HepG2 (cell line): ENCODE results near the gene FAM234A. TPM values are rescaled to one million over a fixed set of nuclear protein-coding genes. Genes with fewer than 3 reads are reported as not detected.

Experiments
- ELK4 ChIP-seq: sonication (generic); formaldehyde crosslinking; IDR thresholded peaks from 2 replicates; pipeline ENCODE4 v1.9.0; 2021; ENCODE audit warnings: missing genetic modification reagents, borderline replicate concordance
- ETV5 ChIP-seq: IDR thresholded peaks from 2 replicates; pipeline ENCODE4 v1.6.1; 2018; ENCODE audit warnings: missing biosample characterization, missing genetic modification reagents, inconsistent platforms, borderline replicate concordance
- GATAD1 ChIP-seq: IDR thresholded peaks from 2 replicates; pipeline ENCODE4 v1.6.1; 2016; ENCODE audit warnings: missing genetic modification reagents, missing compliant biosample characterization
- HIVEP1 ChIP-seq: sonication (generic); formaldehyde crosslinking; IDR thresholded peaks from 2 replicates; pipeline ENCODE4 v1.4.0; 2020; ENCODE audit warnings: mild to moderate bottlenecking, missing genetic modification reagents
- MAF1 ChIP-seq: sonication (generic); formaldehyde crosslinking; IDR thresholded peaks from 2 replicates; pipeline ENCODE4 v1.5.0; 2020; ENCODE audit warnings: missing genetic modification reagents, borderline replicate concordance
- MTF1 ChIP-seq: sonication (generic); formaldehyde crosslinking; IDR thresholded peaks from 2 replicates; pipeline ENCODE4 v1.5.0; 2020; ENCODE audit warnings: missing genetic modification reagents
- POGZ ChIP-seq: sonication (generic); formaldehyde crosslinking; IDR thresholded peaks from 2 replicates; pipeline ENCODE4 v1.4.0; 2020; ENCODE audit warnings: mild to moderate bottlenecking, missing genetic modification reagents
- RBM39 ChIP-seq: fragments of 200-400 bp; formaldehyde crosslinking; IDR thresholded peaks from one replicate; pipeline ENCODE4 v1.6.1; 2018; ENCODE audit warnings: antibody characterized with exemption, mild to moderate bottlenecking, low read depth, low read length; ENCODE audit not compliant: poor library complexity, severe bottlenecking
- RERE ChIP-seq: IDR thresholded peaks from 2 replicates; pipeline ENCODE4 v1.6.1; 2016; ENCODE audit warnings: low read depth, missing genetic modification reagents, missing compliant biosample characterization
- REXO4 ChIP-seq: sonication (generic); formaldehyde crosslinking; IDR thresholded peaks from 2 replicates; pipeline ENCODE4 v1.8.0; 2022; ENCODE audit warnings: missing genetic modification reagents, mild to moderate bottlenecking, borderline replicate concordance
- SIN3B ChIP-seq: fragments of 150-350 bp; IDR thresholded peaks from 2 replicates; pipeline ENCODE4 v1.6.1; 2014; ENCODE audit warnings: low read length
- ZBTB46 ChIP-seq: sonication (generic); formaldehyde crosslinking; IDR thresholded peaks from 2 replicates; pipeline ENCODE4 v1.4.0; 2020; ENCODE audit warnings: mild to moderate bottlenecking, missing genetic modification reagents, borderline replicate concordance
- ZKSCAN5 ChIP-seq: sonication (generic); formaldehyde crosslinking; IDR thresholded peaks from 2 replicates; pipeline ENCODE4 v1.5.1; 2020; ENCODE audit warnings: mild to moderate bottlenecking, missing genetic modification reagents
- ZNF616 ChIP-seq: sonication (generic); formaldehyde crosslinking; IDR thresholded peaks from 2 replicates; pipeline ENCODE4 v1.5.0; 2020; ENCODE audit warnings: low read depth, mild to moderate bottlenecking, missing genetic modification reagents
- ZSCAN31 ChIP-seq: sonication (generic); formaldehyde crosslinking; IDR thresholded peaks from 2 replicates; pipeline ENCODE4 v1.5.0; 2020; ENCODE audit warnings: low read depth, mild to moderate bottlenecking, missing genetic modification reagents
- polyA plus RNA-seq, 8 experiments: library from polyadenylated mRNA; depleted of rRNA in 3 of 8; stranded (reverse) in 7 of 8; unstranded in 1 of 8; fragments of >200 nt; fragmentation: Illumina TruSeq in 4 of 8; extraction: Trizol in 4 of 8; gene quantifications; 2 replicates each; pipeline versions ENCODE4 v1.2.1 to v1.2.3, GENCODE V29; 2011 to 2016; ENCODE audit warnings: low read depth in 4 of 8, missing spikeins in 1 of 8, mixed read lengths in 1 of 8; ENCODE audit not compliant: insufficient read depth in 1 of 8
- total RNA-seq, 5 experiments: library from RNA; depleted of rRNA; stranded (reverse); fragments of >200 nt; fragmentation: Illumina TruSeq; extraction: Trizol; gene quantifications; 2 replicates each; pipeline ENCODE4 v1.2.3, GENCODE V29; 2016; ENCODE audit warnings: low read depth in 1 of 5
- TF ChIP-seq, protein P1 (sequence below): sonication (generic); formaldehyde crosslinking; IDR thresholded peaks from 2 replicates; pipeline ENCODE4 v1.4.0; 2020; ENCODE audit warnings: missing genetic modification reagents

The FAM234A gene
- total and polyA plus RNA-seq, 2 of the 13 experiments (the other 11 are each of a cell fraction or from before 2014, with no cell fraction given): 29.2 to 34.4 TPM

- TF ChIP-seq ELK4 (no peak), POGZ (no peak), GATAD1 (no peak), RERE (no peak), HIVEP1 (CRISPR knock-in tag) (no peak), ZSCAN31 (CRISPR knock-in tag) (no peak), REXO4 (CRISPR knock-in tag) (no peak), MAF1 (CRISPR knock-in tag) (no peak), ZKSCAN5 (CRISPR knock-in tag) (no peak), SIN3B (no peak), ZBTB46 (CRISPR knock-in tag) (no peak), RBM39 (no peak), ZNF616 (CRISPR knock-in tag) (no peak), ETV5 (CRISPR knock-in tag) (no peak), MTF1 (CRISPR knock-in tag) (no peak)
- TF ChIP-seq, protein P1, sequence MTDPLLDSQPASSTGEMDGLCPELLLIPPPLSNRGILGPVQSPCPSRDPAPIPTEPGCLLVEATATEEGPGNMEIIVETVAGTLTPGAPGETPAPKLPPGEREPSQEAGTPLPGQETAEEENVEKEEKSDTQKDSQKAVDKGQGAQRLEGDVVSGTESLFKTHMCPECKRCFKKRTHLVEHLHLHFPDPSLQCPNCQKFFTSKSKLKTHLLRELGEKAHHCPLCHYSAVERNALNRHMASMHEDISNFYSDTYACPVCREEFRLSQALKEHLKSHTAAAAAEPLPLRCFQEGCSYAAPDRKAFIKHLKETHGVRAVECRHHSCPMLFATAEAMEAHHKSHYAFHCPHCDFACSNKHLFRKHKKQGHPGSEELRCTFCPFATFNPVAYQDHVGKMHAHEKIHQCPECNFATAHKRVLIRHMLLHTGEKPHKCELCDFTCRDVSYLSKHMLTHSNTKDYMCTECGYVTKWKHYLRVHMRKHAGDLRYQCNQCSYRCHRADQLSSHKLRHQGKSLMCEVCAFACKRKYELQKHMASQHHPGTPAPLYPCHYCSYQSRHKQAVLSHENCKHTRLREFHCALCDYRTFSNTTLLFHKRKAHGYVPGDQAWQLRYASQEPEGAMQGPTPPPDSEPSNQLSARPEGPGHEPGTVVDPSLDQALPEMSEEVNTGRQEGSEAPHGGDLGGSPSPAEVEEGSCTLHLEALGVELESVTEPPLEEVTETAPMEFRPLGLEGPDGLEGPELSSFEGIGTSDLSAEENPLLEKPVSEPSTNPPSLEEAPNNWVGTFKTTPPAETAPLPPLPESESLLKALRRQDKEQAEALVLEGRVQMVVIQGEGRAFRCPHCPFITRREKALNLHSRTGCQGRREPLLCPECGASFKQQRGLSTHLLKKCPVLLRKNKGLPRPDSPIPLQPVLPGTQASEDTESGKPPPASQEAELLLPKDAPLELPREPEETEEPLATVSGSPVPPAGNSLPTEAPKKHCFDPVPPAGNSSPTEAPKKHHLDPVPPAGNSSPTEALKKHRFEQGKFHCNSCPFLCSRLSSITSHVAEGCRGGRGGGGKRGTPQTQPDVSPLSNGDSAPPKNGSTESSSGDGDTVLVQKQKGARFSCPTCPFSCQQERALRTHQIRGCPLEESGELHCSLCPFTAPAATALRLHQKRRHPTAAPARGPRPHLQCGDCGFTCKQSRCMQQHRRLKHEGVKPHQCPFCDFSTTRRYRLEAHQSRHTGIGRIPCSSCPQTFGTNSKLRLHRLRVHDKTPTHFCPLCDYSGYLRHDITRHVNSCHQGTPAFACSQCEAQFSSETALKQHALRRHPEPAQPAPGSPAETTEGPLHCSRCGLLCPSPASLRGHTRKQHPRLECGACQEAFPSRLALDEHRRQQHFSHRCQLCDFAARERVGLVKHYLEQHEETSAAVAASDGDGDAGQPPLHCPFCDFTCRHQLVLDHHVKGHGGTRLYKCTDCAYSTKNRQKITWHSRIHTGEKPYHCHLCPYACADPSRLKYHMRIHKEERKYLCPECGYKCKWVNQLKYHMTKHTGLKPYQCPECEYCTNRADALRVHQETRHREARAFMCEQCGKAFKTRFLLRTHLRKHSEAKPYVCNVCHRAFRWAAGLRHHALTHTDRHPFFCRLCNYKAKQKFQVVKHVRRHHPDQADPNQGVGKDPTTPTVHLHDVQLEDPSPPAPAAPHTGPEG: no peak
Measured at GRCh38 chr16:275041-275641, 40.5 kb downstream of the FAM234A start (continued).
